ENCODE data around the gene PSORS1C1. TPM values are rescaled to one million over a fixed set of nuclear protein-coding genes. Genes with fewer than 3 reads are reported as not detected.

Gene PSORS1C1
- total and polyA plus RNA-seq, 2 of the 4 experiments (the other 2 are of a cell fraction), result 0.36 to 1.1 TPM

DNA sequence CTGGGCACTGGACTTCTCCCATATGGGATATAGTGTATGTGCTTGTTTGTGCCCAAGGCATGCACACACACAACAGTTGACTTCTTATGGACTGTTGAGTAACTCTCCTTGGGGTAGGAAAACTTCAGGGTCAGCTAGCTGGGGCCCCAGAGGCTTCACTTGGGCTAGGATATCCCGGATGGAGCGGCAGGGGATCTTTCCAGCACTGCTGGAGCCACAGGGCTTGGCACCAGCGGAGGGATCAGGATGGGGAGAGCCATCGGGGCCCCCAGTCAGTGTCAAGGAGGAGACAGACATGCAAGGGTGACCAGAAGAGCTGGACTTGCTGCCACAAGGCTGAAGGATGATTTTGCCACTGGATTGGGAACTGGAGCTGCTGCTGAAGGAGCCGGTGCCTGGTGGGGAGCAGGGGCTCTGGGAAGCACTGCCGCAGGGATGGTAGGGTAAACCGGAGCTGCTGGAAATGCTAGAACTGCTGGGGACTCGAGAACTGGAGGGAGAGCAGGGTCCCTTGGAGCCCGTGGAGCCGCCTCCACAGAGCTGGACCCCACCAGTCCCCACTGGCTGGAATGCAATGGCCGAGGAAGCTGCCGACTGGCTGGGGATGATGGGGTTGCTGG is 1.5 kb downstream of the PSORS1C1 start:
- Histone ChIP-seq H2BK120ac (ENCODE audit: low read depth, low read length) (no peak overlapping the region), H3K27me3 (ENCODE audit: control insufficient read depth, insufficient read depth, low read length) (peaks cover 6% of the 10 kb centered on the region; the same call in 1 of the 2 replicates), H3K9ac (ENCODE audit: low read depth, low read length) (no peak overlapping the region), H2AK9ac (replicated peaks; ENCODE audit: low read depth, low read length, poor library complexity) (peak overlapping the region; percentile 57), H4K20me1 (ENCODE audit: insufficient read depth, low read length) (no peaks in the 10 kb centered on the region), H3K27ac (ENCODE audit: insufficient read depth, low read length) (no peak overlapping the region), H3K18ac (ENCODE audit: low read depth, low read length) (no peak overlapping the region), H4K91ac (ENCODE audit: insufficient read depth, low read depth, low read length) (no peak overlapping the region), H2AK5ac (ENCODE audit: low read depth, low read length) (peak overlapping the region; percentile 74), H3K4ac (ENCODE audit: low read depth, low read length) (no peak overlapping the region), H3K4me2 (ENCODE audit: low read depth, low read length) (no peak overlapping the region), H2BK15ac (ENCODE audit: low read depth, low read length) (peak overlapping the region; percentile 78; the same call in 2 of the 3 replicates), H3K14ac (replicated peaks; ENCODE audit: low read depth, low read length) (no peak overlapping the region), H3K4me3 (ENCODE audit: insufficient read depth, low read depth, low read length) (no peak overlapping the region), H3K23ac (ENCODE audit: low read depth, low read length) (0 out of 2 replicates have a peak overlapping the region, but pooled peaks have one; percentile 24), H3K9me3 (ENCODE audit: control insufficient read depth, insufficient read depth, low read length) (no peaks in the 10 kb centered on the region), H2AFZ (replicated peaks; ENCODE audit: low read length, poor library complexity) (no peak overlapping the region), H3K56ac (ENCODE audit: extremely low read depth, insufficient read depth, low read length) (no peak overlapping the region), H3K79me1 (ENCODE audit: low read depth in 1 of 2, low read length in 2 of 2) (peaks cover 0 to 9% of the 10 kb centered on the region in 2 experiments; a peak in 2 of 4 replicates), H4K5ac (ENCODE audit: low read depth, low read length) (no peak overlapping the region), H2BK5ac (ENCODE audit: low read depth, low read length, poor library complexity, severe bottlenecking) (no peak overlapping the region), H3K4me1 (ENCODE audit: control insufficient read depth, insufficient read depth, low read length) (peaks cover 11% of the 10 kb centered on the region), H2BK20ac (ENCODE audit: low read depth, low read length) (0 out of 2 replicates have a peak overlapping the region, but pooled peaks have one; percentile 82), H4K8ac (ENCODE audit: low read depth in 2 of 2, low read length in 2 of 2) (no peak overlapping the region), H3K36me3 (ENCODE audit: control insufficient read depth, insufficient read depth, low read length) (no peaks in the 10 kb centered on the region), H3K9me1 (ENCODE audit: insufficient read depth, low read length) (peaks cover 15% of the 10 kb centered on the region)
- intact Hi-C loops (cut with micrococcal nuclease), result no loop called here
- ChIA-PET POLR2A (ENCODE audit: unreplicated experiment) (no interaction called here), CTCF (interaction anchor here (0.8 to 3.4 kb wide), 2 partner anchors 29 to 36 kb away, joined by 3 to 10 read pairs; no protein-coding TSS in a partner anchor)
- dilution Hi-C loops (cut with HindIII; ENCODE audit: low sequenced_read_pairs, unreplicated experiment), result no loop called here
- 91% methylated on average over 7 of the region's 12 CpGs; no CpG with 5 or more reads in 1 of the 2 experiments for WGBS, 2 experiments (ENCODE audit: extremely low coverage in 2 of 2, insufficient read length in 1 of 2)
- no peak for ATAC-seq (ENCODE audit: low read depth)
- TF ChIP-seq, protein P1, sequence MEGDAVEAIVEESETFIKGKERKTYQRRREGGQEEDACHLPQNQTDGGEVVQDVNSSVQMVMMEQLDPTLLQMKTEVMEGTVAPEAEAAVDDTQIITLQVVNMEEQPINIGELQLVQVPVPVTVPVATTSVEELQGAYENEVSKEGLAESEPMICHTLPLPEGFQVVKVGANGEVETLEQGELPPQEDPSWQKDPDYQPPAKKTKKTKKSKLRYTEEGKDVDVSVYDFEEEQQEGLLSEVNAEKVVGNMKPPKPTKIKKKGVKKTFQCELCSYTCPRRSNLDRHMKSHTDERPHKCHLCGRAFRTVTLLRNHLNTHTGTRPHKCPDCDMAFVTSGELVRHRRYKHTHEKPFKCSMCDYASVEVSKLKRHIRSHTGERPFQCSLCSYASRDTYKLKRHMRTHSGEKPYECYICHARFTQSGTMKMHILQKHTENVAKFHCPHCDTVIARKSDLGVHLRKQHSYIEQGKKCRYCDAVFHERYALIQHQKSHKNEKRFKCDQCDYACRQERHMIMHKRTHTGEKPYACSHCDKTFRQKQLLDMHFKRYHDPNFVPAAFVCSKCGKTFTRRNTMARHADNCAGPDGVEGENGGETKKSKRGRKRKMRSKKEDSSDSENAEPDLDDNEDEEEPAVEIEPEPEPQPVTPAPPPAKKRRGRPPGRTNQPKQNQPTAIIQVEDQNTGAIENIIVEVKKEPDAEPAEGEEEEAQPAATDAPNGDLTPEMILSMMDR (conservative IDR thresholded peaks at IDR 0.05; ENCODE audit: low read depth, low read length), result no peak
- no peak for TF ChIP-seq SMC3 (IDR thresholded peaks at IDR 0.05; ENCODE audit: low read depth, low read length)
- TF ChIP-seq CHD1 (IDR thresholded peaks at IDR 0.05; ENCODE audit: low read depth, low read length), result no peak
- TF ChIP-seq BHLHE40 (IDR thresholded peaks at IDR 0.05; ENCODE audit: low read depth, low read length), result no peak
- no peak for TF ChIP-seq RFX5 (IDR thresholded peaks at IDR 0.05; ENCODE audit: low read depth, low read length)
- TF ChIP-seq, protein P2, sequence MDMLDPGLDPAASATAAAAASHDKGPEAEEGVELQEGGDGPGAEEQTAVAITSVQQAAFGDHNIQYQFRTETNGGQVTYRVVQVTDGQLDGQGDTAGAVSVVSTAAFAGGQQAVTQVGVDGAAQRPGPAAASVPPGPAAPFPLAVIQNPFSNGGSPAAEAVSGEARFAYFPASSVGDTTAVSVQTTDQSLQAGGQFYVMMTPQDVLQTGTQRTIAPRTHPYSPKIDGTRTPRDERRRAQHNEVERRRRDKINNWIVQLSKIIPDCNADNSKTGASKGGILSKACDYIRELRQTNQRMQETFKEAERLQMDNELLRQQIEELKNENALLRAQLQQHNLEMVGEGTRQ (IDR thresholded peaks at IDR 0.05; ENCODE audit: low read depth, low read length), result no peak
- no peak for TF ChIP-seq RCOR1 (IDR thresholded peaks at IDR 0.05; ENCODE audit: insufficient replicate concordance, low read length)
- TF ChIP-seq CEBPB (IDR thresholded peaks at IDR 0.05; ENCODE audit: low read depth, low read length), result no peak
- TF ChIP-seq FOS (IDR thresholded peaks at IDR 0.05; ENCODE audit: low read depth, low read length), result no peak
- TF ChIP-seq POLR2A (IDR thresholded peaks at IDR 0.05; ENCODE audit: low read depth, low read length), result no peak
- BruUV-seq (replicated peaks), result no TSS peak
- in situ Hi-C loops (cut with MboI; ENCODE audit: low sequenced_read_pairs), result no loop called here
- no peak for DNase-seq
